CMK (cell line): Measurements from ENCODE around the gene FAR2.

ENCODE experiments used
- DNase-seq: peaks from one replicate; pipeline ENCODE4 v3.0.0-alpha.2; 2010; ENCODE audit warnings: low read depth

The FAR2 gene

DNA sequence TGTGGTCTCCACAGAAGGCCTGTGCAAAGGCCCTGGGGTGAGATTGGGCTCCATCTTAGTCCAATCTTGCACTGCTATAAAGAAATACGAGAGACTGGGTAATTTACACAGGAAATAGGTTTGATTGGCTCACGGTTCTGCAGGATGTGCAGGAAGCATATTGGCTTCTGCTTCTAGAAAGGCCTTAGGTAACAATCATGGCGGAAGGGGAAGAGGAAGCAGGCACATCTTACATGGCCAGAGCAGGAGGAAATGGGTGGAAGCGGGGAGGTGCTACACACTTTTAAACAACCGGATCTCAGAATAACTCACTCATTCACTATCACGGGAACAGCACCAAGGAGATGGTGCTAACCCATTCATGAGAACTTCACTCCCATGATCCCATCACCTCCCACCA lies 55.4 kb downstream of the FAR2 start:
- no peak for DNase-seq

GRCh38 chr12:29207120-29207519 lies 58.0 kb downstream of the FAR2 start:
- no peak for DNase-seq

- DNase-seq = no peak
Measured at GRCh38 chr12:29208060-29208459, 59.0 kb downstream of the FAR2 start.

- DNase-seq = no peak
Measured at GRCh38 chr12:29208936-29209701, 60.0 kb downstream of the FAR2 start.

DNA sequence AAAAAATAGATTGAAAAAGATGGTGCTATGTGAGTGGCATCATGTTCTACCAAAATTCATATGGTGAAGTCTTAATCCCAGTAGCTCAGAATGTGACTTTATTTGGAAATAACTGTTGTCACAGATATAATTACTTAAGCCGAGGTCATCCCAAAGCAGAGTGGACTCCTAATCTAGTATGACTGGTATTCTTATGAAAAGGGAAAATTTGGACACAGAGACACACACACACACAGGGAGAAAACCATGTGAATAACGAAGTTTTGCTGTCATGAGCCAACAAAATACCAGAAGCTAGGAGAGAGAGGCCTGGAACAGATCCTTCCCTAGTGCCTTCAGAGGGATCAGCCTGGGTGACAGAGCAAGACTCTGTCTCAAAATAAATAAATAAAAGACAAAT lies 62.6 kb downstream of the FAR2 start:
- no peak for DNase-seq

- no peak for DNase-seq
Measured at GRCh38 chr12:29212682-29213403, 63.8 kb downstream of the FAR2 start.

GRCh38 chr12:29216266-29216665 lies 67.2 kb downstream of the FAR2 start:
- no peak for DNase-seq

DNA sequence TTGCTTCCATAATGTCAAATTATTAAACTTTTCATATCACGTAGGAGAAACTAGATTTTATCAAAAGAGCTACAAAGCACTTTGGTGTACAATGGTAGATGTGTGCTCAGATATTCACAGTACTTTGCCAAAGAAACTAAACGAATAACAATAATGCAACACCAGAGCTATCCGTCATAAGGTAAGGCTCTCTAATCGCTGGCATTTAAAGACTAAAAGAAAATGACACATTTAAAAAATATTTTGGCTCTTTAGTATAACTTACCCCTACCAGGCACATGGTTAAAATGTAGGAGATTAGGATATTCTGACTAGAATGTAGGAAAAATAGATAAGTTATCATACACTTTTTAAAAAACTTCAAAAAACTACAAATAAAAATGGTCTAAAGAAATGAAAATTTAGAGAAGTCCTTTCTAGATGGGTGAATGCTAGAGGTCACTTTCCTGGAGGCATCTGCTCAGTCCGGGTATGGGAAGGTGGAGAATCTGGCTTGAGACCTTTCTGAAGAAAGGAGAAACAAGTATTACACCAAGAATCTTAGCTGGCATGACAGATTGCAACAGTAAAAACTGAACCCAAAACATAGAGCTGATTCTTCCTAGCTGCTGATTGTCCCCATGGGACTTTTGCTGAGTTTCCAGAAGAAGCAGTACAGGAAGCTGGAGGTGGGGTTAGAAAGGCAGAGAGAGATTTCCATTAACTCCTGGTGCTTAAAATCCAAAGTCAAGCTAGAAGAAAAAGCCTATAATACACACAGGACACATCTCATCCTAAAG lies 67.9 kb downstream of the FAR2 start:
- no peak for DNase-seq

GRCh38 chr12:29220632-29221336 lies 71.7 kb downstream of the FAR2 start:
- no peak for DNase-seq

GRCh38 chr12:29222200-29222599 lies 73.1 kb downstream of the FAR2 start:
- no peak for DNase-seq

GRCh38 chr12:29223426-29223825 lies 74.3 kb downstream of the FAR2 start:
- DNase-seq = no peak

GRCh38 chr12:29223956-29224543 lies 75.0 kb downstream of the FAR2 start:
- DNase-seq = no peak

- no peak for DNase-seq
Measured at GRCh38 chr12:29224572-29224971, 75.5 kb downstream of the FAR2 start.

- DNase-seq = no peak
Measured at GRCh38 chr12:29225834-29226233, 76.8 kb downstream of the FAR2 start.

- DNase-seq = no peak
Measured at GRCh38 chr12:29226616-29227015, 77.5 kb downstream of the FAR2 start.

DNA sequence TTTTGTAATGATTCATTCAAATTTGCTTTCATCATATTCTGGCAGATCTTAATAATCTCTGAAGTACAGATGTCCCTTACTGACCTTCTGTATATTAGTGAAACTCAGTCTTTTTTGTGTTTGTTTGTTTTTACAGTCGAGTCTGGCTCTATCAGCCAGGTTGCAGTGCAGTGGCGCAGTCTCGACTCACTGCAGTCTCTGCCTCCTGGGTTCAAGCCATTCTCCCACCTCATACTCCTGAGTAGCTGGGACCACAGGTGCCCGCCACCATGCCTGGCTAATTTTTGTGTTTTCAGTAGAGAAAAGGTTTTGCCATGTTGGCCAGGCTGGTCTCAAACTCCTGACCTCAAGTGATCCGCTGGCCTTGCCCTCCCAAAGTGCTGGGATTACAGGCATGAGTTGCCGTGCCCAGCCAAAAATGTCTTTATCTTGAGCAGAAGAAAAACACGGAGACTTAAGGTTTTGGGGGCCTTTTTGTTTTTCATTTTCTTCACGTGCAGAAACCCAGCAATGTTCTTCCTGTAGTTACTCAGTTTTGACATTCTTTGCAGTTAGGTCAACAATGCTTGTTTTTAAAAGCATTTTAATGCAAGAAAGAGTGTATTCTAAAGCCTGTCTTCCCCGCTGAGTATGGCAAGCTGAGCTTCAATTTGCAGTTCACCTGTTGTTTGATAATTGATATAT lies 79.5 kb downstream of the FAR2 start:
- DNase-seq = no peak

DNA sequence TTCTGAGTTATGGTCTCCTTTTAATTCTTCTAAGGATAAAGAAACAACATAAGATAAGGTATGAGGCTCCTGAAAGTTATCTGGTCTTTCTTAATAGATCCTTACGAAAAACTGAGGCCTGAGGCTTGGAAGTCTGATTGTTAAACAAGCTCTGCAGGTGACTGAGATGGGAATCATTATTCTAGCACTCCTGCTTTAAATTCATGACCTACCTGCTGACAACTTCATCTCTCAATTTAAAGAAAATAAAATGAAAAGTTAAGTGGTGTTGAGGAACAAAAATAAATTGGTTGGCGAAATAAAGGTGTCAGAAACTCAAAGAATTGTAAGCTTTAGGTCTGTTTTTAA lies 80.1 kb downstream of the FAR2 start:
- no peak for DNase-seq

- DNase-seq = no peak
Measured at GRCh38 chr12:29229937-29230336, 80.9 kb downstream of the FAR2 start.

DNA sequence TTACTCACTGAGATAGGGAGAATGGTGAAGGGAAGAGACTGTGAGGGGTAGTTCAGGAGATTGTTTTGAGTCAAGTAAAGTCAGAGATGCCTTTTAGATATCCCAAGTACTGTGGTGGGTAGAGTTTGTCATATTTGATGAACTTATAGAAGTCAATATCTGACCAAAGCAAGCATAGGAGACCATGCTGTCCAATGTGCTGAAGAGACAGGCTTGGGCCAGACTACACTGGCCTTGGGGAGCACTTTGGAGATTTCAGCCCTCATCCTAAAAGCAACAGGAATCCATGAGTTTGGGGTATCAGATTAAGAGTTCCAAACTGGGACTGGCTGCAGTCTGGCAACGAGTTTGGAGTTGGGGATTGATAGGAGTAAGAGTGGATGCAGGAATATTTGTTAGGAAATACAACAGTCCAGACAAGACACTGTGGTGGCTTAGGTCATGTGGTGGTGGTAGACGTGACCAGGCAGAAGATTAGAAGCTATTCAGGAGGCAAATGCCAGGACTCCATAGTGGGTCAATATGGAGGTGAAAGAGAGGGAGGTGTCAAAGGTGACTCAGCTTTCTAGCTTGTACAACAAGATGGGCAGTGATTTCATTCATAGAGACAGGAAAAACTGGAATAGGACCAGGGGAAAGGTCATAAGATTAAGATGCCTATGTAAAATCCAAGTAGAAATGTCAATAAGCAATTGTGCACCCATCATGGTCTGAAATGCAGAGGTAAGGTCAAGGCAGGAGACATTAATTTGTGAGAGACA lies 81.9 kb downstream of the FAR2 start:
- DNase-seq = no peak

- no peak for DNase-seq
Measured at GRCh38 chr12:29232086-29232485, 83.0 kb downstream of the FAR2 start.

GRCh38 chr12:29234552-29234951 lies 85.5 kb downstream of the FAR2 start:
- no peak for DNase-seq
